A673 (cell line): ENCODE data around the gene CASZ1.

Experiments used
- EZH2 ChIP-seq: fragments of 200-600 bp; sonication (generic); IDR thresholded peaks from 2 replicates; pipeline ENCODE4 v1.6.1; 2017; ENCODE audit warnings: borderline replicate concordance, low read depth, mild to moderate bottlenecking, mixed read lengths, antibody characterized with exemption, low read length; ENCODE audit not compliant: poor library complexity, severe bottlenecking
- TF ChIP-seq, protein P1 (sequence below): fragments of 300-800, 200-600 bp; sonication (generic); conservative IDR thresholded peaks from 2 replicates; pipeline ENCODE4 v1.5.1; 2017; ENCODE audit warnings: low read depth, mild to moderate bottlenecking, antibody characterized with exemption, low read length, moderate library complexity, mixed read lengths

DNA sequence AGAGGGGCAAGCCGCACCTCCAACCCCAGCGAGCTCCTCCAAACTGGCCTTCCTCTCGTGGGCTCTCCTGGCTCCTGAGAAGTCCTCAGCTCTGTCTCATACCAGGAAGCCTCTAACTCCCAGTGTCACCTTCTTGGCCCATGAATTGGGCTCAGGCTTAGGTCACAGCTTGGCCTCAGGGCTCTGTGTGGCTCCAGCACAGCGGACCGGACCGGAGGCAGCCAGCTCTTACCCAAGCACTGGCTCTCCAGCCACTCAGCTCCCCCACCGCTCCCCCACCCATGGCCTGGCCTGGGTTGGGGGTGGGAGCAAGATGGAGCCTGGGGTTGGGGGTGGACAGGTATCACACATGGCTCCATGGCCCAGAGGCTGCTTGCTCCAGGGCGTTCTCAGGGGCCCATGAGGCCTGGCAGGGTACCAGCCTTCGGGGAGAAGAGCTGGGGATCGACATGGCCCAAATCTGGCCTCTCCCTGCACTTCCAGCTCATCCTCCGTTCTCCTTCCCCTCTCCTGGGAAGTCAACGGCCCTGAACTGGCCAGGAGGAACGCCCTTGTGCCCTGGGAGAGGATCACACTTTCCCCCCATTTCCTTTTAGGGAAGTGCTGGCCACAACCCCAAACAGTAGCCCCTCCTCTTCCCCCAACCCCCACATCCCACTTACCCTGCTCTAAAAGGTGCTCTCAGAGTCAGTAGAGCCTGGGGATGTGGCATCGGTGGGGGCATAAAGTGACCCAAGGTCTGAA lies 97.5 kb downstream of the CASZ1 start:
- TF ChIP-seq, protein P1, sequence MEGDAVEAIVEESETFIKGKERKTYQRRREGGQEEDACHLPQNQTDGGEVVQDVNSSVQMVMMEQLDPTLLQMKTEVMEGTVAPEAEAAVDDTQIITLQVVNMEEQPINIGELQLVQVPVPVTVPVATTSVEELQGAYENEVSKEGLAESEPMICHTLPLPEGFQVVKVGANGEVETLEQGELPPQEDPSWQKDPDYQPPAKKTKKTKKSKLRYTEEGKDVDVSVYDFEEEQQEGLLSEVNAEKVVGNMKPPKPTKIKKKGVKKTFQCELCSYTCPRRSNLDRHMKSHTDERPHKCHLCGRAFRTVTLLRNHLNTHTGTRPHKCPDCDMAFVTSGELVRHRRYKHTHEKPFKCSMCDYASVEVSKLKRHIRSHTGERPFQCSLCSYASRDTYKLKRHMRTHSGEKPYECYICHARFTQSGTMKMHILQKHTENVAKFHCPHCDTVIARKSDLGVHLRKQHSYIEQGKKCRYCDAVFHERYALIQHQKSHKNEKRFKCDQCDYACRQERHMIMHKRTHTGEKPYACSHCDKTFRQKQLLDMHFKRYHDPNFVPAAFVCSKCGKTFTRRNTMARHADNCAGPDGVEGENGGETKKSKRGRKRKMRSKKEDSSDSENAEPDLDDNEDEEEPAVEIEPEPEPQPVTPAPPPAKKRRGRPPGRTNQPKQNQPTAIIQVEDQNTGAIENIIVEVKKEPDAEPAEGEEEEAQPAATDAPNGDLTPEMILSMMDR, result no peak
- no peak for TF ChIP-seq EZH2
